Upper lobe of left lung (tissue), 6 donors: ENCODE results near the gene MTURN. TPM values are rescaled to one million over a fixed set of nuclear protein-coding genes. Genes with fewer than 3 reads are reported as not detected.

Experiments used
- ATAC-seq, 2 donors: fragments of 200-7000 bp; cut with Tn5 transposase; one replicate each; pipeline ENCODE4 v1.9.1; 2022; ENCODE audit warnings: mild to moderate bottlenecking in 2 of 2, moderate library complexity in 2 of 2; ENCODE audit not compliant: low FRiP score in 2 of 2
- DNase-seq, 2 donors: peaks; one replicate each; pipeline ENCODE4 v3.0.0-alpha.2; 2019 to 2020
- H3K27ac ChIP-seq, 4 donors: fragments of 200-600 bp; sonication (generic); one replicate each; pipeline ENCODE4 v1.5.1; 2016 to 2019
- H3K27me3 ChIP-seq, 4 donors: fragments of 200-600 bp; sonication (generic); one replicate each; pipeline ENCODE4 v1.5.1; 2017 to 2019
- H3K36me3 ChIP-seq, 4 donors: fragments of 200-600 bp; sonication (generic); one replicate each; pipeline ENCODE4 v1.5.1; 2016 to 2019
- H3K4me1 ChIP-seq, 4 donors: fragments of 200-600 bp; sonication (generic); one replicate each; pipeline ENCODE4 v1.5.1; 2018 to 2019
- H3K4me3 ChIP-seq, 4 donors: fragments of 200-600 bp; sonication (generic); one replicate each; pipeline ENCODE4 v1.5.1; 2017 to 2019; ENCODE audit warnings: mild to moderate bottlenecking in 2 of 4, moderate library complexity in 1 of 4
- H3K9me3 ChIP-seq, 4 donors: fragments of 200-600 bp; sonication (generic); one replicate each; pipeline ENCODE4 v1.5.1; 2018 to 2019
- EP300 ChIP-seq, 4 donors: sonication (generic); formaldehyde crosslinking; IDR thresholded peaks; one replicate each; pipeline ENCODE4 v1.5.1; 2017; ENCODE audit warnings: antibody characterized with exemption in 4 of 4, control low read depth in 2 of 4
- POLR2A ChIP-seq, 4 donors: fragments of 450-650 bp; IDR thresholded peaks; one replicate each; pipeline ENCODE4 v1.5.1; 2016 to 2017; ENCODE audit warnings: antibody characterized with exemption in 4 of 4, mild to moderate bottlenecking in 2 of 4
- POLR2AphosphoS5 ChIP-seq, 2 donors: sonication (generic); formaldehyde crosslinking; IDR thresholded peaks; one replicate each; pipeline ENCODE4 v1.5.1; 2017; ENCODE audit warnings: antibody characterized with exemption in 2 of 2
- WGBS, 2 donors: methylation state at CpG; one replicate each; pipeline ENCODE4 v1.1.5; 2017 to 2018; 5-methylcytosine and 5-hydroxymethylcytosine counted together
- small RNA-seq, 4 donors: library from RNA; depleted of rRNA; stranded (forward); fragments of <200 nt; gene quantifications; one replicate each; pipeline ENCODE3, GENCODE V24; 2016
- total RNA-seq, 6 donors: library from RNA; depleted of rRNA in 4 of 6; stranded (reverse); fragments of >200 nt in 4 of 6; gene quantifications; one replicate each; pipeline versions ENCODE4 v1.1.0 to v1.2.1, GENCODE V29; 2016 to 2021
- TF ChIP-seq, protein P1 (sequence below), 6 experiments: fragments of 450-650 bp in 4 of 6; fragments of 200-600 bp in 2 of 6; sonication (generic) in 2 of 6; IDR thresholded peaks; one replicate each; pipeline ENCODE4 v1.5.1; 2016 to 2019; ENCODE audit warnings: antibody characterized with exemption in 6 of 6
- donor health status: DM: no; HTN: no; CAD: no; lungs with moderate emphysema.
- donor health status: DM: no; HTN: yes; CAD: no; lungs with severe emphysema.

Gene MTURN
- total RNA-seq, 6 donors from 2014 or later: 27.2 to 112 (median 39.6) TPM

DNA sequence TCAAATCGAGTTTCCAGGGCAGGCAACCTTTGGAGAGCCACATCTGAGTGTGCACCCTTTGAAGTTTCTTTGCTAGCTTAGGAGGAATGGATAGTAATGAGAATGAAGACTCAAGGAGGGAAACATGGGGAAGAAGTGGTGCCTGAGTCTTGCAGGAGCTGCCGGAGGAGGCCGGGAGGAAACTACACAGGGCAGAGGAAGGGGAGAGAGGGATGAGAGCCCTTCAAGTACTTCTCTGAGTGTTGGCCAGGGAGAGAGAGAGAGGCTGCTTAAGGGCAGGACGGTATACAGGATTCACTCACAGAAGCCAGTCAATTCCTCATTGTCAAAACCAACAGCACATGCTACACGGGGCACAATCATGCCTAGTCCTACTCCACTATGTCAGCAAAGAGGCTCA lies 75.2 kb downstream of the MTURN start:
- 60 to 69% methylated on average over 5 of the region's 5 CpGs for whole genome bisulfite sequencing, 2 donors

More for the DNA sequence above, 75.2 kb downstream of the MTURN start:
- TF ChIP-seq EP300 (IDR thresholded peaks at IDR 0.05) (no peak), POLR2AphosphoS5 (IDR thresholded peaks at IDR 0.05) (no peak), POLR2A (IDR thresholded peaks at IDR 0.05) (no peak)
- TF ChIP-seq, protein P1, sequence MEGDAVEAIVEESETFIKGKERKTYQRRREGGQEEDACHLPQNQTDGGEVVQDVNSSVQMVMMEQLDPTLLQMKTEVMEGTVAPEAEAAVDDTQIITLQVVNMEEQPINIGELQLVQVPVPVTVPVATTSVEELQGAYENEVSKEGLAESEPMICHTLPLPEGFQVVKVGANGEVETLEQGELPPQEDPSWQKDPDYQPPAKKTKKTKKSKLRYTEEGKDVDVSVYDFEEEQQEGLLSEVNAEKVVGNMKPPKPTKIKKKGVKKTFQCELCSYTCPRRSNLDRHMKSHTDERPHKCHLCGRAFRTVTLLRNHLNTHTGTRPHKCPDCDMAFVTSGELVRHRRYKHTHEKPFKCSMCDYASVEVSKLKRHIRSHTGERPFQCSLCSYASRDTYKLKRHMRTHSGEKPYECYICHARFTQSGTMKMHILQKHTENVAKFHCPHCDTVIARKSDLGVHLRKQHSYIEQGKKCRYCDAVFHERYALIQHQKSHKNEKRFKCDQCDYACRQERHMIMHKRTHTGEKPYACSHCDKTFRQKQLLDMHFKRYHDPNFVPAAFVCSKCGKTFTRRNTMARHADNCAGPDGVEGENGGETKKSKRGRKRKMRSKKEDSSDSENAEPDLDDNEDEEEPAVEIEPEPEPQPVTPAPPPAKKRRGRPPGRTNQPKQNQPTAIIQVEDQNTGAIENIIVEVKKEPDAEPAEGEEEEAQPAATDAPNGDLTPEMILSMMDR (IDR thresholded peaks at IDR 0.05): no peak
- Histone ChIP-seq H3K27ac (no peak overlapping the region), H3K36me3 (no peaks in the 10 kb centered on the region), H3K27me3 (no peaks in the 10 kb centered on the region), H3K4me1 (no peaks in the 10 kb centered on the region), H3K4me3 (no peak overlapping the region), H3K9me3 (no peaks in the 10 kb centered on the region)
- ATAC-seq (no peak), DNase-seq (no peak)

Small RNA genes within 50 kb of the gene (small RNA-seq; reads per million reads assigned to genes)
- 0 reads per million in 4 donors for gene RPS27P16

Other genes with a start within 250 kb of the MTURN start
- 10 to 100 TPM; 13.3 to 45.5 (median 30.5) TPM for gene SCRN1, start 145.2 kb upstream of the MTURN start, total RNA-seq
- 10 to 100 TPM in 3 of 6 donors, 1 to 10 TPM in 3; 4.2 to 13.7 (median 9.5) TPM for gene FKBP14, start 108.3 kb upstream of the MTURN start, total RNA-seq
- gene PLEKHA8, start 106.6 kb upstream of the MTURN start, total RNA-seq: 10 to 100 TPM in 3 of 6 donors, 1 to 10 TPM in 3; 5.8 to 22.0 (median 10.8) TPM
- 10 to 100 TPM; 20.2 to 44.1 (median 27.1) TPM for gene ZNRF2, start 149.6 kb downstream of the MTURN start, total RNA-seq